ENCODE measurements around the gene KLK4. TPM values are rescaled to one million over a fixed set of nuclear protein-coding genes. Genes with fewer than 3 reads are reported as not detected.

The KLK4 gene
- total RNA-seq, 1 experiment from 2014 or later = 0.48 TPM

- DNase-seq = no peak
- no peak overlapping the region for H3K4me2 ChIP-seq (ENCODE audit: insufficient read depth, insufficient read length, low read length)
- H4K91ac ChIP-seq (ENCODE audit: insufficient read length, low read depth, low read length) = no peak overlapping the region
- no peaks in the 10 kb centered on the region for H3K27me3 ChIP-seq (ENCODE audit: insufficient read depth, low read length)
- H4K8ac ChIP-seq (replicated peaks; ENCODE audit: insufficient read length, low read depth, low read length) = no peak overlapping the region
- H3K9me3 ChIP-seq (ENCODE audit: control insufficient read depth, low read depth, low read length) = no peaks in the 10 kb centered on the region
- no peak overlapping the region for H4K5ac ChIP-seq (ENCODE audit: insufficient read length, low read depth, low read length)
- H3K9ac ChIP-seq (ENCODE audit: extremely low read depth, insufficient read length, low read length) = no peak overlapping the region
- no peaks in the 10 kb centered on the region for H3K79me2 ChIP-seq (ENCODE audit: insufficient read depth, low read length)
- H3K18ac ChIP-seq (ENCODE audit: insufficient read length, low read depth, low read length) = no peak overlapping the region
- no peak overlapping the region for H3K23ac ChIP-seq (ENCODE audit: insufficient read length, low read depth, low read length)
- H2BK5ac ChIP-seq (ENCODE audit: insufficient read length, low read length) = no peak overlapping the region
- H4K20me1 ChIP-seq (ENCODE audit: control insufficient read depth, insufficient read depth, insufficient read length) = no peaks in the 10 kb centered on the region
- no peak overlapping the region for H3K56ac ChIP-seq (ENCODE audit: insufficient read length, low read depth, low read length)
- H2BK120ac ChIP-seq (ENCODE audit: low read depth, low read length, poor library complexity, severe bottlenecking) = no peak overlapping the region
- H2BK20ac ChIP-seq (ENCODE audit: low read depth, low read length, poor library complexity, severe bottlenecking) = no peak overlapping the region
- Mint-ChIP-seq H3K27me3 (ENCODE audit: low read depth) (peaks cover 72% of the 10 kb centered on the region), H3K4me1 (peaks cover 12 to 21% of the 10 kb centered on the region in 2 experiments), H3K27ac (no peak overlapping the region), H3K9me3 (peaks cover 3 to 4% of the 10 kb centered on the region in 2 experiments; a peak in 2 of 5 replicates), H3K4me3 (no peak overlapping the region), H3K36me3 (ENCODE audit: insufficient read depth in 1 of 3, low read depth in 3 of 3) (no peaks in the 10 kb centered on the region; a peak in 1 of 7 replicates)
- H3K14ac ChIP-seq (ENCODE audit: insufficient read depth, low read length) = no peak overlapping the region
- no peak overlapping the region for H2BK12ac ChIP-seq (ENCODE audit: insufficient read length, low read depth, low read length)
- no peak overlapping the region for H2AK5ac ChIP-seq (ENCODE audit: insufficient read length, low read length)
- no peak for TF ChIP-seq CTCF (conservative IDR thresholded peaks at IDR 0.05)
- no peak overlapping the region for H3K4ac ChIP-seq (ENCODE audit: low read depth, low read length)
- H2BK15ac ChIP-seq (ENCODE audit: low read depth, low read length) = no peak overlapping the region
- WGBS (ENCODE audit: extremely low coverage, insufficient read length, low lambda C conversion rate) = no CpG with 5 or more reads among the region's 5 CpGs
- H3K23me2 ChIP-seq (ENCODE audit: insufficient read length, low read depth, low read length, poor library complexity, severe bottlenecking) = no peaks in the 10 kb centered on the region
- no peak overlapping the region for H2AFZ ChIP-seq (ENCODE audit: low read length)
- H3T11ph ChIP-seq (ENCODE audit: low read length) = no peak overlapping the region
- peaks cover 8% of the 10 kb centered on the region; the same call in 1 of the 2 replicates for H3K4me1 ChIP-seq (ENCODE audit: insufficient read depth, low read length)
- no peaks in the 10 kb centered on the region for H3K79me1 ChIP-seq (ENCODE audit: insufficient read depth, low read depth, low read length, poor library complexity, severe bottlenecking)
- H3K27ac ChIP-seq (ENCODE audit: insufficient read length, low read depth, low read length) = no peak overlapping the region
Measured at GRCh38 chr19:50861010-50861409, 50.2 kb downstream of the KLK4 start.

Data from H9 (cell line).